Stimulated activated naive CD8-positive, alpha-beta T cell treated with anti-CD3 and anti-CD28 coated beads, Interleukin-15, Interleukin-2, amounts not matched to agents 100 ng/mL and 50 ng/mL, for 24 hours (primary cell): ENCODE results near the gene FLT1.

Source experiments
- H3K27ac Mint-ChIP-seq: one replicate; pipeline ENCODE4 v1.8.0; 2021; ENCODE audit warnings: mild to moderate bottlenecking, mixed read lengths
- H3K27me3 Mint-ChIP-seq: one replicate; pipeline ENCODE4 v1.8.0; 2021; ENCODE audit warnings: mixed read lengths
- H3K36me3 Mint-ChIP-seq: one replicate; pipeline ENCODE4 v1.8.0; 2021; ENCODE audit warnings: low read depth, mixed read lengths
- H3K4me1 Mint-ChIP-seq: one replicate; pipeline ENCODE4 v1.8.0; 2021; ENCODE audit warnings: low read depth, mixed read lengths
- H3K4me3 Mint-ChIP-seq: one replicate; pipeline ENCODE4 v1.8.0; 2021; ENCODE audit warnings: mild to moderate bottlenecking, mixed read lengths
- H3K9me3 Mint-ChIP-seq: one replicate; pipeline ENCODE4 v1.8.0; 2021; ENCODE audit warnings: mixed read lengths

Gene FLT1

GRCh38 chr13:28425793-28426192 is 69.1 kb downstream of the FLT1 start:
- Mint-ChIP-seq H3K4me1 (peaks cover 18% of the 10 kb centered on the region), H3K27me3 (no peaks in the 10 kb centered on the region), H3K36me3 (peaks cover 24% of the 10 kb centered on the region), H3K9me3 (no peaks in the 10 kb centered on the region), H3K27ac (no peak overlapping the region), H3K4me3 (no peak overlapping the region)

GRCh38 chr13:28424541-28424940 is 70.4 kb downstream of the FLT1 start:
- Mint-ChIP-seq H3K4me3 (no peak overlapping the region), H3K27ac (no peak overlapping the region), H3K4me1 (peaks cover 18% of the 10 kb centered on the region), H3K27me3 (no peaks in the 10 kb centered on the region), H3K36me3 (peaks cover 24% of the 10 kb centered on the region), H3K9me3 (no peaks in the 10 kb centered on the region)

- H3K4me1 Mint-ChIP-seq = peaks cover 18% of the 10 kb centered on the region
- peaks cover 23% of the 10 kb centered on the region for H3K36me3 Mint-ChIP-seq
- peak overlapping the region; percentile 58 for H3K4me3 Mint-ChIP-seq
- H3K27ac Mint-ChIP-seq = peak overlapping the region; percentile 59
- H3K9me3 Mint-ChIP-seq = no peaks in the 10 kb centered on the region
- no peaks in the 10 kb centered on the region for H3K27me3 Mint-ChIP-seq
Observed at GRCh38 chr13:28423010-28423409, 71.9 kb downstream of the FLT1 start.

- Mint-ChIP-seq H3K27ac (no peak overlapping the region), H3K9me3 (no peaks in the 10 kb centered on the region), H3K4me3 (no peak overlapping the region), H3K36me3 (peaks cover 13% of the 10 kb centered on the region), H3K27me3 (peaks cover 3% of the 10 kb centered on the region), H3K4me1 (peaks cover 18% of the 10 kb centered on the region)
Observed at GRCh38 chr13:28421676-28422410, 73.1 kb downstream of the FLT1 start.

- H3K27me3 Mint-ChIP-seq = peaks cover 3% of the 10 kb centered on the region
- peaks cover 3% of the 10 kb centered on the region for H3K36me3 Mint-ChIP-seq
- H3K4me3 Mint-ChIP-seq = no peak overlapping the region
- H3K27ac Mint-ChIP-seq = no peak overlapping the region
- no peaks in the 10 kb centered on the region for H3K9me3 Mint-ChIP-seq
- peaks cover 22% of the 10 kb centered on the region for H3K4me1 Mint-ChIP-seq
Observed at GRCh38 chr13:28420704-28421103, 74.2 kb downstream of the FLT1 start.

GRCh38 chr13:28415994-28416421 is 78.9 kb downstream of the FLT1 start:
- Mint-ChIP-seq H3K4me1 (peaks cover 10% of the 10 kb centered on the region), H3K36me3 (no peaks in the 10 kb centered on the region), H3K27ac (no peak overlapping the region), H3K27me3 (peaks cover 3% of the 10 kb centered on the region), H3K9me3 (no peaks in the 10 kb centered on the region), H3K4me3 (no peak overlapping the region)

GRCh38 chr13:28413999-28414398 is 80.9 kb downstream of the FLT1 start:
- Mint-ChIP-seq H3K9me3 (no peaks in the 10 kb centered on the region), H3K27me3 (peaks cover 3% of the 10 kb centered on the region), H3K4me3 (no peak overlapping the region), H3K4me1 (peaks cover 23% of the 10 kb centered on the region), H3K36me3 (no peaks in the 10 kb centered on the region), H3K27ac (no peak overlapping the region)

- no peak overlapping the region for H3K4me3 Mint-ChIP-seq
- peaks cover 3% of the 10 kb centered on the region for H3K27me3 Mint-ChIP-seq
- H3K9me3 Mint-ChIP-seq = no peaks in the 10 kb centered on the region
- no peaks in the 10 kb centered on the region for H3K36me3 Mint-ChIP-seq
- H3K27ac Mint-ChIP-seq = no peak overlapping the region
- H3K4me1 Mint-ChIP-seq = peaks cover 34% of the 10 kb centered on the region
Observed at GRCh38 chr13:28412981-28413380, 81.9 kb downstream of the FLT1 start.

- H3K4me1 Mint-ChIP-seq = peaks cover 36% of the 10 kb centered on the region
- no peak overlapping the region for H3K27ac Mint-ChIP-seq
- no peaks in the 10 kb centered on the region for H3K36me3 Mint-ChIP-seq
- H3K27me3 Mint-ChIP-seq = no peaks in the 10 kb centered on the region
- no peak overlapping the region for H3K4me3 Mint-ChIP-seq
- no peaks in the 10 kb centered on the region for H3K9me3 Mint-ChIP-seq
Observed at GRCh38 chr13:28411831-28412353, 83.0 kb downstream of the FLT1 start.

GRCh38 chr13:28410096-28410495 is 84.8 kb downstream of the FLT1 start:
- Mint-ChIP-seq H3K27ac (no peak overlapping the region), H3K36me3 (peaks cover 4% of the 10 kb centered on the region), H3K4me1 (peaks cover 30% of the 10 kb centered on the region), H3K27me3 (no peaks in the 10 kb centered on the region), H3K9me3 (no peaks in the 10 kb centered on the region), H3K4me3 (no peak overlapping the region)

- Mint-ChIP-seq H3K4me3 (no peak overlapping the region), H3K4me1 (peaks cover 30% of the 10 kb centered on the region), H3K27ac (no peak overlapping the region), H3K36me3 (peaks cover 4% of the 10 kb centered on the region), H3K27me3 (no peaks in the 10 kb centered on the region), H3K9me3 (no peaks in the 10 kb centered on the region)
Observed at GRCh38 chr13:28409648-28410047, 85.3 kb downstream of the FLT1 start.

GRCh38 chr13:28408863-28409262 is 86.1 kb downstream of the FLT1 start:
- Mint-ChIP-seq H3K4me3 (no peak overlapping the region), H3K9me3 (no peaks in the 10 kb centered on the region), H3K36me3 (peaks cover 4% of the 10 kb centered on the region), H3K27ac (no peak overlapping the region), H3K4me1 (peaks cover 26% of the 10 kb centered on the region), H3K27me3 (no peaks in the 10 kb centered on the region)

GRCh38 chr13:28408235-28408848 is 86.6 kb downstream of the FLT1 start:
- H3K4me3 Mint-ChIP-seq = no peak overlapping the region
- H3K36me3 Mint-ChIP-seq = peaks cover 4% of the 10 kb centered on the region
- peaks cover 26% of the 10 kb centered on the region for H3K4me1 Mint-ChIP-seq
- H3K27me3 Mint-ChIP-seq = no peaks in the 10 kb centered on the region
- H3K9me3 Mint-ChIP-seq = no peaks in the 10 kb centered on the region
- H3K27ac Mint-ChIP-seq = no peak overlapping the region

- no peak overlapping the region for H3K4me3 Mint-ChIP-seq
Observed at GRCh38 chr13:28406733-28407266, 88.1 kb downstream of the FLT1 start.

GRCh38 chr13:28402057-28402381 is 92.9 kb downstream of the FLT1 start:
- Mint-ChIP-seq H3K9me3 (no peaks in the 10 kb centered on the region), H3K36me3 (peaks cover 4% of the 10 kb centered on the region), H3K27ac (no peak overlapping the region), H3K27me3 (no peaks in the 10 kb centered on the region), H3K4me3 (no peak overlapping the region), H3K4me1 (peaks cover 9% of the 10 kb centered on the region)

More at GRCh38 chr13:28406733-28407266, 88.1 kb downstream of the FLT1 start:
- no peaks in the 10 kb centered on the region for H3K9me3 Mint-ChIP-seq
- H3K27ac Mint-ChIP-seq = no peak overlapping the region
- peaks cover 28% of the 10 kb centered on the region for H3K4me1 Mint-ChIP-seq
- H3K36me3 Mint-ChIP-seq = peaks cover 4% of the 10 kb centered on the region
- no peaks in the 10 kb centered on the region for H3K27me3 Mint-ChIP-seq
